ENCODE results near the gene EHF. TPM values are rescaled to one million over a fixed set of nuclear protein-coding genes. Genes with fewer than 3 reads are reported as not detected.
A peak's percentile ranks its signal among the peaks of the same experiment; 100 is the strongest.

The EHF gene
- total RNA-seq, 1 experiment from 2014 or later: 37.0 TPM

- Histone ChIP-seq H3K36me3 (ENCODE audit: low read depth, low read length) (peaks cover 4% of the 10 kb centered on the region; the same call in 1 of the 2 replicates), H3K79me2 (ENCODE audit: low read length) (no peaks in the 10 kb centered on the region), H3F3A (ENCODE audit: low read length, unreplicated experiment) (no peaks in the 10 kb centered on the region), H3K4me1 (ENCODE audit: insufficient read depth, low read length) (peaks cover 8% of the 10 kb centered on the region; the same call in 1 of the 2 replicates), H3K9me3 (ENCODE audit: low read length) (no peaks in the 10 kb centered on the region), H3K27ac (ENCODE audit: low read length) (no peak overlapping the region), H2AFZ (ENCODE audit: low read length) (no peak overlapping the region), H3K4me3 (ENCODE audit: low read length) (no peak overlapping the region), H4K20me1 (ENCODE audit: low read length) (no peaks in the 10 kb centered on the region), H3K27me3 (ENCODE audit: low read length) (no peaks in the 10 kb centered on the region), H3K9ac (ENCODE audit: low read length) (no peak overlapping the region), H3K9me2 (replicated peaks; ENCODE audit: low read length) (no peaks in the 10 kb centered on the region), H3K4me2 (ENCODE audit: low read length) (no peak overlapping the region)
- no TSS peak for BruUV-seq (replicated peaks)
- TF ChIP-seq EZH2phosphoT487 (IDR thresholded peaks at IDR 0.05; ENCODE audit: borderline replicate concordance, low read length) (no peak), EZH2 (IDR thresholded peaks at IDR 0.05; ENCODE audit: low read length, unreplicated experiment) (no peak), CTCF (conservative IDR thresholded peaks at IDR 0.05; ENCODE audit: low read depth, low read length) (no peak)
- ATAC-seq (no peak), DNase-seq (no peak)
- ChIA-PET POLR2A (ENCODE audit: unreplicated experiment) (no interaction called here), CTCF (no interaction called here)
- intact Hi-C loops (cut with micrococcal nuclease): no loop called here
These were observed 27.8 kb upstream of the EHF start for GRCh38 chr11:34593085-34593484.

- H4K20me1 ChIP-seq (ENCODE audit: low read length): no peaks in the 10 kb centered on the region
- CTCF ChIA-PET: no interaction called here
- H3K9ac ChIP-seq (ENCODE audit: low read length): no peak overlapping the region
- no peaks in the 10 kb centered on the region for H3K9me3 ChIP-seq (ENCODE audit: low read length)
- ATAC-seq (no peak), DNase-seq (peak; percentile 30)
- H3K27ac ChIP-seq (ENCODE audit: low read length): no peak overlapping the region
- no peak overlapping the region for H3K4me2 ChIP-seq (ENCODE audit: low read length)
- no peaks in the 10 kb centered on the region for H3K79me2 ChIP-seq (ENCODE audit: low read length)
- no peak overlapping the region for H3K4me3 ChIP-seq (ENCODE audit: low read length)
- TF ChIP-seq EZH2phosphoT487 (IDR thresholded peaks at IDR 0.05; ENCODE audit: borderline replicate concordance, low read length) (no peak), CTCF (conservative IDR thresholded peaks at IDR 0.05; ENCODE audit: low read depth, low read length) (no peak), EZH2 (IDR thresholded peaks at IDR 0.05; ENCODE audit: low read length, unreplicated experiment) (no peak)
- H3F3A ChIP-seq (ENCODE audit: low read length, unreplicated experiment): no peaks in the 10 kb centered on the region
- POLR2A ChIA-PET (ENCODE audit: unreplicated experiment): interaction anchor here (0.8 kb wide), 1 partner anchor 215 kb away, joined by 3 read pairs; no protein-coding TSS in a partner anchor
- H3K36me3 ChIP-seq (ENCODE audit: low read depth, low read length): peaks cover 4% of the 10 kb centered on the region; the same call in 1 of the 2 replicates
- intact Hi-C loops (cut with micrococcal nuclease): no loop called here
- no peak overlapping the region for H2AFZ ChIP-seq (ENCODE audit: low read length)
- no peaks in the 10 kb centered on the region for H3K9me2 ChIP-seq (replicated peaks; ENCODE audit: low read length)
- no TSS peak for BruUV-seq (replicated peaks)
- no peaks in the 10 kb centered on the region for H3K27me3 ChIP-seq (ENCODE audit: low read length)
- H3K4me1 ChIP-seq (ENCODE audit: insufficient read depth, low read length): peaks cover 14% of the 10 kb centered on the region
These were observed 26.3 kb upstream of the EHF start for GRCh38 chr11:34594603-34595002.

GRCh38 chr11:34595391-34595790 lies 25.5 kb upstream of the EHF start:
- Histone ChIP-seq H3K36me3 (ENCODE audit: low read depth, low read length) (peaks cover 4% of the 10 kb centered on the region; the same call in 1 of the 2 replicates), H4K20me1 (ENCODE audit: low read length) (no peaks in the 10 kb centered on the region), H3F3A (ENCODE audit: low read length, unreplicated experiment) (no peaks in the 10 kb centered on the region), H3K9ac (ENCODE audit: low read length) (no peak overlapping the region), H3K27ac (ENCODE audit: low read length) (no peak overlapping the region), H3K27me3 (ENCODE audit: low read length) (no peaks in the 10 kb centered on the region), H3K4me1 (ENCODE audit: insufficient read depth, low read length) (peaks cover 22% of the 10 kb centered on the region), H2AFZ (ENCODE audit: low read length) (no peak overlapping the region), H3K4me2 (ENCODE audit: low read length) (no peak overlapping the region), H3K9me3 (ENCODE audit: low read length) (no peaks in the 10 kb centered on the region), H3K9me2 (replicated peaks; ENCODE audit: low read length) (no peaks in the 10 kb centered on the region), H3K4me3 (ENCODE audit: low read length) (no peak overlapping the region), H3K79me2 (ENCODE audit: low read length) (no peaks in the 10 kb centered on the region)
- intact Hi-C loops (cut with micrococcal nuclease): no loop called here
- POLR2A ChIA-PET (ENCODE audit: unreplicated experiment): interaction anchor here (0.6 kb wide), 1 partner anchor 323 kb away, joined by 3 read pairs; no protein-coding TSS in a partner anchor
- TF ChIP-seq EZH2 (IDR thresholded peaks at IDR 0.05; ENCODE audit: low read length, unreplicated experiment): no peak
- no peak for TF ChIP-seq CTCF (conservative IDR thresholded peaks at IDR 0.05; ENCODE audit: low read depth, low read length)
- no peak for TF ChIP-seq EZH2phosphoT487 (IDR thresholded peaks at IDR 0.05; ENCODE audit: borderline replicate concordance, low read length)
- no TSS peak for BruUV-seq (replicated peaks)
- CTCF ChIA-PET: no interaction called here
- no peak for ATAC-seq
- DNase-seq: no peak
